Measurements from ENCODE around the gene TBX15. TPM values are rescaled to one million over a fixed set of nuclear protein-coding genes. Genes with fewer than 3 reads are reported as not detected.

The TBX15 gene
- total RNA-seq, 1 experiment from 2014 or later, result 0.32 TPM

- no TSS peak for BruUV-seq (replicated peaks)
- Histone ChIP-seq H3K27me3 (replicated peaks; ENCODE audit: insufficient read depth, low read depth, low read length, poor library complexity) (no peaks in the 10 kb centered on the region), H3K4me3 (ENCODE audit: low read depth, low read length, poor library complexity, severe bottlenecking) (no peak overlapping the region), H3K4me1 (ENCODE audit: insufficient read depth, low read length, poor library complexity, severe bottlenecking) (peaks cover 2% of the 10 kb centered on the region), H3K27ac (ENCODE audit: low read depth, low read length, poor library complexity, severe bottlenecking) (no peak overlapping the region), H3K9me3 (ENCODE audit: low read depth, low read length, poor library complexity, severe bottlenecking) (no peaks in the 10 kb centered on the region), H3K36me3 (ENCODE audit: insufficient read depth, low read length, poor library complexity, severe bottlenecking) (no peaks in the 10 kb centered on the region)
- POLR2A ChIA-PET (ENCODE audit: low non-redundant PET), result no interaction called here
- TF ChIP-seq EZH2 (IDR thresholded peaks at IDR 0.05; ENCODE audit: borderline replicate concordance, low read depth, low read length, poor library complexity, severe bottlenecking) (no peak), CTCF (conservative IDR thresholded peaks at IDR 0.05; ENCODE audit: low read depth, low read length) (no peak)
- DNase-seq (ENCODE audit: low spot score), result no peak
- intact Hi-C loops (cut with micrococcal nuclease; ENCODE audit: unreplicated experiment), result no loop called here
- CTCF ChIA-PET, result no interaction called here
These were observed 27.0 kb downstream of the TBX15 start for GRCh38 chr1:118961156-118961555.

DNA sequence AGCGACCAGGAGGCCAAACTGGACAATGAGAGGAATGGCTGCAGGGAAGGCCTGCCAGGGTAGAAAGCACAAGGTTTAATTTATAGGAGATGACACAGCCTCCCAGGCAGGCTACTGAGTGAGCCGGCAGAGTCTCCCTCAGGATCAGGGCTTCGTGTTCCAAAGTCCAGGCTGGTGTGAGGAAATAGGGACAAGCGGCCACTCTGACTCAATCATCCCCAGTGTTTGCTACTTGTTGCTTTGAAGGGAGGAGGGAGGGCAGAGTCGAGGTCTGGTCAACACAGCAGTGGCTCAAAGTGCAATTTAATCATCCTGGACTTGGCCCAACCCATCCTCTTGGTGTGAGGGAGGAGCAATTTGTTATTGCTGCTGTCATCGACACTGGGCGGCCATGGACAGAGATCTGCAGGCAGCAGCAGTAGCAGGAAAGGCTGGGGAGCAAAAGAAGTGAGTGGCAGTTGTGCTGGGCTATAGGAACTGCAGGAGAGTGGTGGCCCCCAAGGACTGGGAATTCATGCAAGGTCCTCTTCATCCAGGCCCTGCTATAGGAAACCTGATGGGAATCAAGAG, 27.5 kb downstream of the TBX15 start:
- Histone ChIP-seq H3K9me3 (ENCODE audit: low read depth, low read length, poor library complexity, severe bottlenecking) (no peaks in the 10 kb centered on the region), H3K27me3 (replicated peaks; ENCODE audit: insufficient read depth, low read depth, low read length, poor library complexity) (no peaks in the 10 kb centered on the region), H3K4me3 (ENCODE audit: low read depth, low read length, poor library complexity, severe bottlenecking) (no peak overlapping the region), H3K4me1 (ENCODE audit: insufficient read depth, low read length, poor library complexity, severe bottlenecking) (peaks cover 2% of the 10 kb centered on the region), H3K36me3 (ENCODE audit: insufficient read depth, low read length, poor library complexity, severe bottlenecking) (no peaks in the 10 kb centered on the region), H3K27ac (ENCODE audit: low read depth, low read length, poor library complexity, severe bottlenecking) (no peak overlapping the region)
- no peak for DNase-seq (ENCODE audit: low spot score)
- no TSS peak for BruUV-seq (replicated peaks)
- ChIA-PET CTCF (no interaction called here), POLR2A (ENCODE audit: low non-redundant PET) (no interaction called here)
- TF ChIP-seq EZH2 (IDR thresholded peaks at IDR 0.05; ENCODE audit: borderline replicate concordance, low read depth, low read length, poor library complexity, severe bottlenecking) (no peak), CTCF (conservative IDR thresholded peaks at IDR 0.05; ENCODE audit: low read depth, low read length) (no peak)
- intact Hi-C loops (cut with micrococcal nuclease; ENCODE audit: unreplicated experiment), result no loop called here

GRCh38 chr1:118960026-118960561, 28.0 kb downstream of the TBX15 start:
- Histone ChIP-seq H3K36me3 (ENCODE audit: insufficient read depth, low read length, poor library complexity, severe bottlenecking) (no peaks in the 10 kb centered on the region), H3K9me3 (ENCODE audit: low read depth, low read length, poor library complexity, severe bottlenecking) (no peaks in the 10 kb centered on the region), H3K4me3 (ENCODE audit: low read depth, low read length, poor library complexity, severe bottlenecking) (no peak overlapping the region), H3K27me3 (replicated peaks; ENCODE audit: insufficient read depth, low read depth, low read length, poor library complexity) (no peaks in the 10 kb centered on the region), H3K4me1 (ENCODE audit: insufficient read depth, low read length, poor library complexity, severe bottlenecking) (peaks cover 2% of the 10 kb centered on the region), H3K27ac (ENCODE audit: low read depth, low read length, poor library complexity, severe bottlenecking) (no peak overlapping the region)
- BruUV-seq (replicated peaks), result no TSS peak
- ChIA-PET CTCF (interaction anchor here (0.6 kb wide), 1 partner anchor 234 kb away, joined by 3 read pairs; no protein-coding TSS in a partner anchor), POLR2A (ENCODE audit: low non-redundant PET) (no interaction called here)
- no peak for DNase-seq (ENCODE audit: low spot score)
- intact Hi-C loops (cut with micrococcal nuclease; ENCODE audit: unreplicated experiment), result no loop called here
- TF ChIP-seq CTCF (conservative IDR thresholded peaks at IDR 0.05; ENCODE audit: low read depth, low read length) (no peak), EZH2 (IDR thresholded peaks at IDR 0.05; ENCODE audit: borderline replicate concordance, low read depth, low read length, poor library complexity, severe bottlenecking) (no peak)

Data from A673 (cell line).